Uterus (tissue), 4 donors: ENCODE results near the gene TAS2R1. TPM values are rescaled to one million over a fixed set of nuclear protein-coding genes. Genes with fewer than 3 reads are reported as not detected.
"Not testable (repeated sequence)": the region's sequence is repeated elsewhere in the genome, so short reads cannot be mapped to it uniquely, and the experiment has no call there.

ENCODE experiments used
- DNase-seq, 2 donors: peaks; one replicate each; pipeline ENCODE4 v3.0.0-alpha.2; 2019 to 2020
- H3K27ac ChIP-seq, 2 donors: fragments of 200-600 bp; sonication (generic); 1 replicate in 1 of 2; 2 replicates in 1 of 2; pipeline ENCODE4 v1.5.1; 2016 to 2018
- H3K27me3 ChIP-seq, 2 donors: fragments of 200-600 bp; sonication (generic); one replicate each; pipeline ENCODE4 v1.5.1; 2018 to 2019; ENCODE audit warnings: control low read depth in 1 of 2
- H3K36me3 ChIP-seq, 2 donors: fragments of 200-600 bp; sonication (generic); one replicate each; pipeline ENCODE4 v1.5.1; 2019; ENCODE audit warnings: control low read depth in 1 of 2
- H3K4me1 ChIP-seq, 2 donors: fragments of 200-600 bp; sonication (generic); one replicate each; pipeline ENCODE4 v1.5.1; 2018 to 2019; ENCODE audit warnings: control low read depth in 1 of 2
- H3K4me3 ChIP-seq, 2 donors: fragments of 200-600 bp; sonication (generic); 1 replicate in 1 of 2; 2 replicates in 1 of 2; pipeline ENCODE4 v1.5.1; 2018 to 2019; ENCODE audit warnings: mild to moderate bottlenecking in 1 of 2
- H3K9me3 ChIP-seq, 2 donors: fragments of 200-600 bp; sonication (generic); one replicate each; pipeline ENCODE4 v1.5.1; 2019; ENCODE audit warnings: control low read depth in 1 of 2
- POLR2A ChIP-seq, 2 donors: fragments of 450-650 bp; IDR thresholded peaks; one replicate each; pipeline ENCODE4 v1.6.1; 2016; ENCODE audit warnings: antibody characterized with exemption in 2 of 2, mild to moderate bottlenecking in 1 of 2, moderate library complexity in 1 of 2
- intact Hi-C: fragments of 100-400 bp; cut with DNase I; formaldehyde crosslinking; loops from one replicate; pipeline ENCODE4 v1.15.1; 2023; ENCODE audit warnings: low total_unique reads
- total RNA-seq, 4 donors: library from RNA; depleted of rRNA in 3 of 4; stranded (reverse); fragments of >200 nt in 3 of 4; gene quantifications; one replicate each; pipeline versions ENCODE4 v1.1.0 to v1.2.4, GENCODE V29; 2014 to 2023
- TF ChIP-seq, protein P1 (sequence below), 4 experiments: fragments of 200-600 bp in 2 of 4; fragments of 450-650 bp in 2 of 4; sonication (generic) in 2 of 4; IDR thresholded peaks; one replicate each; pipeline ENCODE4 v1.5.1; 2016 to 2019; ENCODE audit warnings: antibody characterized with exemption in 4 of 4, mild to moderate bottlenecking in 2 of 4, moderate library complexity in 1 of 4
- donor health status: DM: yes; HTN: yes; CAD: no.

The TAS2R1 gene
- total RNA-seq, 4 donors from 2014 or later = not detected

DNA sequence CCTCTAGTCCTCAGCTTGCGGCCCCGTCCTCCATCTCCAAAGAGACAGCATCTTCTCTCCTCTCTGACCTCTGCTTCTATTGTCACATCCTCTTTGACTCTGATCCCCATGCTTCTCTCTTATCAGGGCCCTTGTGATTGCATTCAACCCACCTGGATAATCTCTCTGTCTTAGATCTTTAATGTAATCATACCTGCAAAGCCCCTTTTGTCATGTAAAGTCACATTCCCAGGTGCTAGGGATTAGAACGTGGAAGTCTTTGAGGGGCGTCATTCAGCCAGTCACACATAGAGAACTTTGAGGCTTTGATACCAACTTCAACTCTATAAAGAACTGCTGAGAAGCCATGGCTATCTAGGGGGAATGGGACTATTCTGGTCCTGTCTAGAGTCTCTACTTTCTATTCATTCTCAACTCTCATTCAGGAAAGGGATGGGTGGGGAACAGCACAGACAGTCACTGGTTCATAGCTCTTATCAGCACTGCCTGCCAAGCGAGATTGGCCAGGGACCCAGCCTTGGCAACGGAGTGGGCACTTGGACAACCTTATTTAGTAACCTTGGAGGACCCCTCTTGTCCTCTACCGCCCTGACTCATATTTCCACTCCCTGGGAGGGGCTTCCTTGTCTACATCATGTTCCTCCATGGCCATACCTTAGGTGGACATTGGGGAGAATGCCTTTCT lies 29.0 kb downstream of the TAS2R1 start:
- intact Hi-C loops = no loop called here
- Histone ChIP-seq H3K9me3 (no peaks in the 10 kb centered on the region), H3K4me1 (no peaks in the 10 kb centered on the region), H3K36me3 (no peaks in the 10 kb centered on the region), H3K4me3 (no peak overlapping the region), H3K27me3 (no peaks in the 10 kb centered on the region), H3K27ac (no peak overlapping the region)
- no peak for DNase-seq
- TF ChIP-seq POLR2A (IDR thresholded peaks at IDR 0.05) = no peak
- TF ChIP-seq, protein P1, sequence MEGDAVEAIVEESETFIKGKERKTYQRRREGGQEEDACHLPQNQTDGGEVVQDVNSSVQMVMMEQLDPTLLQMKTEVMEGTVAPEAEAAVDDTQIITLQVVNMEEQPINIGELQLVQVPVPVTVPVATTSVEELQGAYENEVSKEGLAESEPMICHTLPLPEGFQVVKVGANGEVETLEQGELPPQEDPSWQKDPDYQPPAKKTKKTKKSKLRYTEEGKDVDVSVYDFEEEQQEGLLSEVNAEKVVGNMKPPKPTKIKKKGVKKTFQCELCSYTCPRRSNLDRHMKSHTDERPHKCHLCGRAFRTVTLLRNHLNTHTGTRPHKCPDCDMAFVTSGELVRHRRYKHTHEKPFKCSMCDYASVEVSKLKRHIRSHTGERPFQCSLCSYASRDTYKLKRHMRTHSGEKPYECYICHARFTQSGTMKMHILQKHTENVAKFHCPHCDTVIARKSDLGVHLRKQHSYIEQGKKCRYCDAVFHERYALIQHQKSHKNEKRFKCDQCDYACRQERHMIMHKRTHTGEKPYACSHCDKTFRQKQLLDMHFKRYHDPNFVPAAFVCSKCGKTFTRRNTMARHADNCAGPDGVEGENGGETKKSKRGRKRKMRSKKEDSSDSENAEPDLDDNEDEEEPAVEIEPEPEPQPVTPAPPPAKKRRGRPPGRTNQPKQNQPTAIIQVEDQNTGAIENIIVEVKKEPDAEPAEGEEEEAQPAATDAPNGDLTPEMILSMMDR (IDR thresholded peaks at IDR 0.05) = no peak

DNA sequence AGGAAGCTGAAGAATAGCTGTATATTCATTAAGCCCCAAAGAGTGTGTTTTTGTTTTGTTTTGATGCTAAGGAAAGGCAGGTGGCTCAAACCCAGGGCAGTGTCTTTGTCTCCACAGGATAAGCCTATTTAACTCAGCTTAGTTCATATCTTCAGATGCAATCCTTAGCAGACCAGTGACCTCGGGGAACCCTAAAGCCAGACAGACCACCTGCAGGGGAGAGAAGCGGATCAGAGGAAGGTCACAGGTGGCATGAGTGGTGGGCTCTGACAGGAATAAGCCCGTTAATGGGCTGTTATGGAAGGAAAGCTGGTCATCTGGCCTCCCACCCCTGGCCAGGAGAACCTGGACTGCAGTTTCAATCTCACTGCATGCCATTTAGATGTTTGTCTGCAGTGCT lies 30.8 kb downstream of the TAS2R1 start:
- no peaks in the 10 kb centered on the region for H3K36me3 ChIP-seq
- TF ChIP-seq, protein P1 (IDR thresholded peaks at IDR 0.05) = no peak
- TF ChIP-seq POLR2A (IDR thresholded peaks at IDR 0.05) = no peak
- H3K4me1 ChIP-seq = no peaks in the 10 kb centered on the region
- H3K27ac ChIP-seq = no peak overlapping the region
- intact Hi-C loops = no loop called here
- H3K9me3 ChIP-seq = no peaks in the 10 kb centered on the region
- no peak for DNase-seq
- H3K27me3 ChIP-seq = no peaks in the 10 kb centered on the region
- H3K4me3 ChIP-seq = no peak overlapping the region

DNA sequence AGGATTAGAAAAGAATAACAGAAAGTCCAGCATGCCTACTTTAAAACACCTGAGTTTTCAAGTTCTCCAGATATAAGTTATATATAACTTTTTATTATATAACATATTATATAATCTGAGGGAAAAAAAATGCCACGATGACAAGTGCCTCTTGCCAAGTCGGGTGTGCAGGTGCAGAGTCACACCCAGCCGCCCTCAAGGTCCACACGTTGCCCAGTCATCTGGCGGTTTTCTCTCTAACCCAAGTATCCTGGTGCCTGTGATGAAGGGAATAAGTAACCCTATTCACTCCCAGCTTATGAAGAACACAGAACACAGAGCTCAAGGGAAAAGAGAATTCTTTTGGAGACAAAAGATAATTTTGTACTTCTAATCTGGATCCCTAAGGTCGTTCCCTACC lies 31.8 kb downstream of the TAS2R1 start:
- H3K27ac ChIP-seq, H3K27me3 ChIP-seq, H3K9me3 ChIP-seq, DNase-seq, intact Hi-C loops, H3K4me3 ChIP-seq, H3K4me1 ChIP-seq, H3K36me3 ChIP-seq: not testable (repeated sequence)

DNA sequence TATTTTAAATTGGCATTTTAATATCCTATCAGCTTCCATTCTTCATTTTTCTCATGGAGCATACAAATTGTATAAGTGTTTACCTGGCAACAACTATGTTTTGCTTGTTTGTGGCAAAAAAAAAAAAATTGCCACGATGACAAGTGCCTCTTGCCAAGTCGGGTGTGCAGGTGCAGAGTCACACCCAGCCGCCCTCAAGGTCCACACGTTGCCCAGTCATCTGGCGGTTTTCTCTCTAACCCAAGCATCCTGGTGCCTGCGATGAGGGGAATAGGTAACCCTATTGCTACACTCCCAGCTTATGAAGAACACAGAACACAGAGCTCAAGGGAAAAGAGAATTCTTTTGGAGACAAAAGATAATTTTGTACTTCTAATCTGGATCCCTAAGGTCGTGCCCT lies 32.8 kb downstream of the TAS2R1 start:
- H3K36me3 ChIP-seq, DNase-seq, intact Hi-C loops, H3K4me3 ChIP-seq, H3K27ac ChIP-seq, H3K4me1 ChIP-seq, H3K27me3 ChIP-seq, H3K9me3 ChIP-seq: not testable (repeated sequence)

DNA sequence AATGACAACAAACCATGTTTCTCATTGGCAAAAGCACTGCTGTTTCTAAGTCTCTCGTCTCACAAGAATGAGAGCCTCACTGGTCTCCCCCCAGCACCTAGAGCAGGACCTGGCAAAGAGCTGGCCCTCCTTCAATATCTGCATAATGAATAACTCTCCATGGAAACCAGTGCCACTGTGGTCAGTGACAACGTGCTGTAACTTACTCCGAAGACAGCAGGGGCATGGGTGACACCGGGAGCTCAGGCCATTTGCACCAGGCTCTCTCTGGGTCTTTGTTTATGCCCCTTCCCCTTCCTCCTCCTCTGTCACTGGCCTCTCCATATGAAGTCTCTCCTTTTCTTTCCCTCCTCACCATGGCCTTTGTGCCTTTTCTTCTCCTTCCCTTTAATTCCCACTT lies 33.3 kb downstream of the TAS2R1 start:
- intact Hi-C loops = no loop called here
- no peaks in the 10 kb centered on the region for H3K27me3 ChIP-seq
- DNase-seq = no peak
- no peaks in the 10 kb centered on the region for H3K36me3 ChIP-seq
- no peaks in the 10 kb centered on the region for H3K4me1 ChIP-seq
- no peak overlapping the region for H3K27ac ChIP-seq
- H3K9me3 ChIP-seq = no peaks in the 10 kb centered on the region
- H3K4me3 ChIP-seq = no peak overlapping the region
- TF ChIP-seq, protein P1 (IDR thresholded peaks at IDR 0.05) = no peak
- no peak for TF ChIP-seq POLR2A (IDR thresholded peaks at IDR 0.05)

DNA sequence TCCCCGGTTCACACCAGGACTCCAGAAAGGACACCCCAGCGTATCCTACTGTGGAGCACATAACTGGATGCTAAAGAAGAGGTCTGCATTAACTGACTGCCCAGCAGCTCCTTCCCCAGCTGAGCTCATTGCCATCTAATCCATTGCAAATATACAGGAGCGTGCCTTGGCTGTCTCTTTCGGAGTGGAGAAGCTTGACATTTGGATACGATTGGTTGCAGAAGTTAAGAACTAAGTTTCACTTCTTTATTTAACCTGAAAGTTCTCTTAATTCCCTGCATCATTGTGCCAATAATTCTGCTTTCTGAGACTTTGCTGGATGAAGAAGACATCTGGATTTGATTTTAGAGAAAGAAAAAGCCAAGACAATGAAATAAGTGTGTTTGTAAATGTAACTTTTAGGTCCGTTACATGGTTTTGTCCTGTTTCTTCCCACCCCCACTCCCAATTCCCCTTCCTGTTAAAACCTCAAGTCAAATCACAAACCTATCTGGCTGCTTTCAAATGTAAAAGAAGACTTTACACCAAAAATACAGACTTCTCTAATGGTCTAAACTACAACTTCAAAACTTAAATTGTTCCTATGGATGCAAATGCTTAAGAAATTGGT lies 33.9 kb downstream of the TAS2R1 start:
- H3K27ac ChIP-seq = no peak overlapping the region
- intact Hi-C loops = no loop called here
- no peaks in the 10 kb centered on the region for H3K27me3 ChIP-seq
- no peaks in the 10 kb centered on the region for H3K36me3 ChIP-seq
- no peak overlapping the region for H3K4me3 ChIP-seq
- H3K4me1 ChIP-seq = no peaks in the 10 kb centered on the region
- no peak for DNase-seq
- TF ChIP-seq POLR2A (IDR thresholded peaks at IDR 0.05) = no peak
- TF ChIP-seq, protein P1 (IDR thresholded peaks at IDR 0.05) = no peak
- H3K9me3 ChIP-seq = no peaks in the 10 kb centered on the region
